ENCODE measurements around the gene ADAMTSL1.
A peak's percentile ranks its signal among the peaks of the same experiment; 100 is the strongest.

The ADAMTSL1 gene

GRCh38 chr9:18448101-18448500 is 25.9 kb upstream of the ADAMTSL1 start:
- no peaks in the 10 kb centered on the region for H3K36me3 ChIP-seq (replicated peaks)
- H3K27me3 ChIP-seq (ENCODE audit: low read depth), result no peaks in the 10 kb centered on the region
- H3K4me3 ChIP-seq, result no peak overlapping the region
- no peaks in the 10 kb centered on the region for H3K9me3 ChIP-seq
- no peaks in the 10 kb centered on the region for H3K4me1 ChIP-seq
- in situ Hi-C loops (cut with MboI; ENCODE audit: low sequenced_read_pairs), result loop anchor here (25.0 kb wide), 2 partner anchors 186 to 589 kb away; partner anchors contain the start of genes RRAGA and SAXO1
- DNase-seq (ENCODE audit: low spot score in 2 of 2), result no peak

GRCh38 chr9:18451406-18451805 is 22.5 kb upstream of the ADAMTSL1 start:
- Histone ChIP-seq H3K4me3 (no peak overlapping the region), H3K4me1 (no peaks in the 10 kb centered on the region), H3K9me3 (no peaks in the 10 kb centered on the region), H3K36me3 (replicated peaks) (no peaks in the 10 kb centered on the region), H3K27me3 (ENCODE audit: low read depth) (no peaks in the 10 kb centered on the region)
- in situ Hi-C loops (cut with MboI; ENCODE audit: low sequenced_read_pairs), result no loop called here
- no peak for DNase-seq (ENCODE audit: low spot score in 2 of 2)

- in situ Hi-C loops (cut with MboI; ENCODE audit: low sequenced_read_pairs), result no loop called here
- H3K4me1 ChIP-seq, result no peaks in the 10 kb centered on the region
- DNase-seq (ENCODE audit: low spot score in 2 of 2), result no peak
- H3K36me3 ChIP-seq (replicated peaks), result no peaks in the 10 kb centered on the region
- no peaks in the 10 kb centered on the region for H3K27me3 ChIP-seq (ENCODE audit: low read depth)
- H3K9me3 ChIP-seq, result no peaks in the 10 kb centered on the region
- H3K4me3 ChIP-seq, result no peak overlapping the region
These were observed 21.7 kb upstream of the ADAMTSL1 start for GRCh38 chr9:18452276-18452675.

GRCh38 chr9:18456624-18457237 is 17.2 kb upstream of the ADAMTSL1 start:
- DNase-seq (ENCODE audit: low spot score in 2 of 2), result no peak
- Histone ChIP-seq H3K9me3 (no peaks in the 10 kb centered on the region), H3K4me3 (no peak overlapping the region), H3K36me3 (replicated peaks) (no peaks in the 10 kb centered on the region), H3K27me3 (ENCODE audit: low read depth) (no peaks in the 10 kb centered on the region), H3K4me1 (peaks cover 4% of the 10 kb centered on the region; the same call in 1 of the 2 replicates)
- in situ Hi-C loops (cut with MboI; ENCODE audit: low sequenced_read_pairs), result no loop called here

- no peaks in the 10 kb centered on the region for H3K36me3 ChIP-seq (replicated peaks)
- H3K27me3 ChIP-seq (ENCODE audit: low read depth), result no peaks in the 10 kb centered on the region
- no peaks in the 10 kb centered on the region for H3K9me3 ChIP-seq
- no peak overlapping the region for H3K4me3 ChIP-seq
- H3K4me1 ChIP-seq, result peaks cover 4% of the 10 kb centered on the region; the same call in 1 of the 2 replicates
- in situ Hi-C loops (cut with MboI; ENCODE audit: low sequenced_read_pairs), result no loop called here
- no peak for DNase-seq (ENCODE audit: low spot score in 2 of 2)
These were observed 16.4 kb upstream of the ADAMTSL1 start for GRCh38 chr9:18457510-18457909.

GRCh38 chr9:18459962-18460584 is 13.9 kb upstream of the ADAMTSL1 start:
- Histone ChIP-seq H3K9me3 (no peaks in the 10 kb centered on the region), H3K4me3 (no peak overlapping the region), H3K4me1 (peaks cover 4% of the 10 kb centered on the region; the same call in 1 of the 2 replicates), H3K36me3 (replicated peaks) (no peaks in the 10 kb centered on the region), H3K27me3 (ENCODE audit: low read depth) (no peaks in the 10 kb centered on the region)
- in situ Hi-C loops (cut with MboI; ENCODE audit: low sequenced_read_pairs), result no loop called here
- no peak for DNase-seq (ENCODE audit: low spot score in 2 of 2)

- Histone ChIP-seq H3K4me3 (no peak overlapping the region), H3K4me1 (peaks cover 4% of the 10 kb centered on the region; the same call in 1 of the 2 replicates), H3K27me3 (ENCODE audit: low read depth) (no peaks in the 10 kb centered on the region), H3K9me3 (no peaks in the 10 kb centered on the region), H3K36me3 (replicated peaks) (no peaks in the 10 kb centered on the region)
- no peak for DNase-seq (ENCODE audit: low spot score in 2 of 2)
- in situ Hi-C loops (cut with MboI; ENCODE audit: low sequenced_read_pairs), result no loop called here
These were observed 12.5 kb upstream of the ADAMTSL1 start for GRCh38 chr9:18461496-18461895.

DNA sequence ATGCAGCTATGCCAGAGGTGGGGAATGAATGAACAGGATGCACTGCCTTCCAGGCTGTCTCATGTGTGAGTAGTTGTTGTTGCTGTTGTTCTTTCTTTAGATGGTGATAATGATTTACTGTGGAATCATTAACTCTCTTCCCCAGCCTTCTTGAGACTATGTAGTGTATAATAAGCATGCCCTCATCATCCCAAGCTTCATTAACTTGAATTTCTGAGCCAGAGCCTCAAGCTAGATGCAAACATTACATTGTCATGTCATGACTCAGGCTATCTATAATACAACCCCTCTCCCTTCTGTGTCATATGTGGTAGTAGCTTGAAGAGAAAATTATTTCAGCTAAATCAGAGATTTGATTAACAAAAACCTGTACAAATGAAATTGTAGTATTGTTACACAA is 10.0 kb upstream of the ADAMTSL1 start:
- no peak for DNase-seq (ENCODE audit: low spot score in 2 of 2)
- Histone ChIP-seq H3K4me3 (no peak overlapping the region), H3K27me3 (ENCODE audit: low read depth) (no peaks in the 10 kb centered on the region), H3K9me3 (no peaks in the 10 kb centered on the region), H3K4me1 (peaks cover 14% of the 10 kb centered on the region), H3K36me3 (replicated peaks) (no peaks in the 10 kb centered on the region)
- in situ Hi-C loops (cut with MboI; ENCODE audit: low sequenced_read_pairs), result no loop called here

DNA sequence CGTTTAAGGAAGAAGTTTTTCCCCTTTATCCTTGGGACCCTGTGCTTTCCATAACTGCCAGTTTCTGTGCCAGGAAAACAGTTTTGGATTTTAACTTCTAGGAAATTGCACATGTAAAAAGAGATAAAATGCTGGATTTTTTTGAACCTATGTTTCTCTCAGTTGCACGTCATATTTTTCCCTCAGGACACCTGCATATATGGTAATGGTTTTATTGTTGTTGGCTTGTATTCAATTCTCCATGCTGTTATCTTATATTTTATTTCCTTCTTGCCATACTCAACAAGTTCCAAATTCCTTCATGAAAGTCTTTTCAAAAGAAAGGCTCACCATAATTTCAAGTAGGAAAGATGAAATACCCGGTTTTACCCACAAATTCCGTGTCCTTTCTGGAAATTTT is 7.9 kb upstream of the ADAMTSL1 start:
- Histone ChIP-seq H3K4me1 (peaks cover 10% of the 10 kb centered on the region), H3K4me3 (no peak overlapping the region), H3K27me3 (ENCODE audit: low read depth) (no peaks in the 10 kb centered on the region), H3K9me3 (0 out of 2 replicates have a peak, but pooled peaks cover 4% of the 10 kb centered on the region), H3K36me3 (replicated peaks) (no peaks in the 10 kb centered on the region)
- in situ Hi-C loops (cut with MboI; ENCODE audit: low sequenced_read_pairs), result no loop called here
- no peak for DNase-seq (ENCODE audit: low spot score in 2 of 2)

DNA sequence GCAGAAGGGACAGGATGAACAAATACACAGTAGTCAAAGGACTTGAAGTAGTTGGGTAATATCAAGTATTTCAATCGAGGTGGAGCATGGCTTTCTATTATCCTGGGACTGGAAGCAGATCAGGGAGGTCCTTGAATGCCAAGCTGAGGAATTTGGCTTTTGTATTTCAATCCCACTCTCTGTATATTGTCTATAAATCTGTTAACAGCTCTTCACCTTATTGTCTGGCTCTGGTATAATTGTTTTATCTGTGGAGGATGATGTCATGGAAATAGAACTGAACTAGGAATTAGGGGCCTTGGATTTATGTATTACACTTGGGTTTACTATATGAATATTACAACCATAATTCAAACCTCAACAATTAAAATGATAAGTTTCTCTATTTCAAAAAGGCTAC is 6.3 kb upstream of the ADAMTSL1 start:
- DNase-seq (ENCODE audit: low spot score in 2 of 2), result peak; percentile 37 to 79
- H3K4me1 ChIP-seq, result peaks cover 25% of the 10 kb centered on the region
- H3K36me3 ChIP-seq (replicated peaks), result no peaks in the 10 kb centered on the region
- in situ Hi-C loops (cut with MboI; ENCODE audit: low sequenced_read_pairs), result no loop called here
- H3K9me3 ChIP-seq, result 0 out of 2 replicates have a peak, but pooled peaks cover 4% of the 10 kb centered on the region
- H3K27me3 ChIP-seq (ENCODE audit: low read depth), result no peaks in the 10 kb centered on the region
- no peak overlapping the region for H3K4me3 ChIP-seq

DNA sequence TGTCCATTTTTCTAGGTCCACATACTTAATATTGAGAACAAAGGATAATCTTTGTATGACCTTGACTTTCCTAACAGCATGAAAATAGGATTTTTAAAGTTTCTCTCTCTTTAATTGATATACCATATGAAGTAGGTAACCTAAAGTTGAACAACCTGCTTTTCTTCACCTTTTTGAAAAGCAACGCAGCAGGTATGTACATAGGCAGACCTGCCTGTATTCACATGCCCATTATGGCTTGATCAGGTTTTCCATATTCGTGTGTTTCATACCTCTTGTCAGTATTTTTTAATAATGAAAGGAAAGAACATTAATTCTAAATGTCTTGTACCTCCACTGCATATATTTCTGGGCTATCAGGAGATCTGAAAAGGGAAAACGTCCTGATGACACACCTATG is 1.5 kb upstream of the ADAMTSL1 start:
- 0 out of 2 replicates have a peak, but pooled peaks cover 4% of the 10 kb centered on the region for H3K9me3 ChIP-seq
- H3K36me3 ChIP-seq (replicated peaks), result no peaks in the 10 kb centered on the region
- in situ Hi-C loops (cut with MboI; ENCODE audit: low sequenced_read_pairs), result no loop called here
- peaks cover 46% of the 10 kb centered on the region for H3K4me1 ChIP-seq
- no peak for DNase-seq (ENCODE audit: low spot score in 2 of 2)
- H3K27me3 ChIP-seq (ENCODE audit: low read depth), result no peaks in the 10 kb centered on the region
- no peak overlapping the region for H3K4me3 ChIP-seq

GRCh38 chr9:18472841-18473251 is 1.1 kb upstream of the ADAMTSL1 start:
- Histone ChIP-seq H3K9me3 (0 out of 2 replicates have a peak, but pooled peaks cover 4% of the 10 kb centered on the region), H3K4me3 (no peak overlapping the region), H3K27me3 (ENCODE audit: low read depth) (no peaks in the 10 kb centered on the region), H3K36me3 (replicated peaks) (no peaks in the 10 kb centered on the region), H3K4me1 (peaks cover 48% of the 10 kb centered on the region)
- in situ Hi-C loops (cut with MboI; ENCODE audit: low sequenced_read_pairs), result no loop called here
- DNase-seq (ENCODE audit: low spot score in 2 of 2), result peak; percentile 77 to 94

- Histone ChIP-seq H3K4me3 (peak overlapping the region; percentile 41), H3K9me3 (no peaks in the 10 kb centered on the region), H3K27me3 (ENCODE audit: low read depth) (no peaks in the 10 kb centered on the region), H3K36me3 (replicated peaks) (no peaks in the 10 kb centered on the region), H3K4me1 (peaks cover 53% of the 10 kb centered on the region)
- in situ Hi-C loops (cut with MboI; ENCODE audit: low sequenced_read_pairs), result no loop called here
- no peak for DNase-seq (ENCODE audit: low spot score in 2 of 2)
These were observed 830 bp downstream of the ADAMTSL1 start for GRCh38 chr9:18474783-18475182.

DNA sequence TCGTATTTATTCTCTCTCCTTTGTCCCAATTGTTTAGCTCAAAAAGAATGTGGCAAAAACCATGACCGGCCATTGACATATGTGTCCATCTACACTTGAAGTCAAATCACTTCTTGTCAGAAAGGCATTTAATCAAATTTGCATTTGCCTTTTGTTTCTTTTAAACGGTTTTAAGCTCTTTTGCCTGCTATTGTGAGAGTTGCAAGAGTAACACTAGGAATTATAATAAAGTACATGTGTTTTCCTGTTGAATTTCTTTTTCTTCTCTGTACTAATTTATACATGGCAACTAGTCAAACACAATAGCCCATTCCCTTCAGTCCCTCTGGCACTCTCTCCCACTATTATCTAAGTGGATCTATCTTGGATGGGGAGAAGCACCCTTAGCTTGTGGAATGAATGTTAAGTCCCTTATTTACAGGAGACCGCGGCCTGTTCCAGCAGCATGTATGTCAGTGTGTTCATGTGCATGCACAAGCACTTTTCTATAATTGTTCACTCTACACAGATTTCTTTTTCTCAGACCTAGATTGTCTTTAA is 3.2 kb downstream of the ADAMTSL1 start:
- Histone ChIP-seq H3K4me3 (no peak overlapping the region), H3K4me1 (peaks cover 43% of the 10 kb centered on the region), H3K36me3 (replicated peaks) (no peaks in the 10 kb centered on the region), H3K27me3 (ENCODE audit: low read depth) (no peaks in the 10 kb centered on the region), H3K9me3 (no peaks in the 10 kb centered on the region)
- DNase-seq (ENCODE audit: low spot score in 2 of 2), result peak; percentile 68 to 98
- in situ Hi-C loops (cut with MboI; ENCODE audit: low sequenced_read_pairs), result no loop called here

Measured in HAP-1 (cell line).